B cell (primary cell): ENCODE results near the gene ITPRIP. TPM values are rescaled to one million over a fixed set of nuclear protein-coding genes. Genes with fewer than 3 reads are reported as not detected.

Experiments used
- ATAC-seq: fragments of 200-7000 bp; cut with Tn5 transposase; one replicate; pipeline ENCODE4 v1.10.0; 2021; ENCODE audit warnings: low read depth, mild to moderate bottlenecking, moderate number of reproducible peaks, moderate library complexity
- CTCF ChIA-PET: fragments of 350-600 bp; sonication (Branson Sonifier 250); formaldehyde crosslinking; loops from one replicate; lab custom pipeline; 2021; ENCODE audit warnings: antibody characterized with exemption, inconsistent platforms; lab: Charles Lee
- POLR2A ChIA-PET: fragments of 350-600 bp; sonication (Branson Sonifier 250); formaldehyde crosslinking; loops from one replicate; lab custom pipeline; 2021; ENCODE audit warnings: antibody characterized with exemption; lab: Charles Lee
- DNase-seq: peaks from one replicate; pipeline ENCODE4 v3.0.0; 2013
- H2AFZ ChIP-seq: 2 replicates; pipeline ENCODE4 v1.6.1; 2012; ENCODE audit warnings: mild to moderate bottlenecking, low read depth, low read length; ENCODE audit not compliant: insufficient read depth, poor library complexity, severe bottlenecking
- H3K27ac ChIP-seq, 2 donors: 1 replicate in 1 of 2; 2 replicates in 1 of 2; pipeline ENCODE4 v1.5.1; 2012 to 2013; ENCODE audit warnings: low read length in 2 of 2, mild to moderate bottlenecking in 2 of 2, moderate library complexity in 1 of 2
- H3K27me3 ChIP-seq, 4 experiments: fragments of 200-600 bp in 1 of 4; sonication (generic) in 1 of 4; replicated peaks in 1 of 4; 1 replicate in 2 of 4; 2 replicates in 2 of 4; pipeline versions ENCODE4 v1.6.1 to v1.7.0; 2013 to 2016; ENCODE audit warnings: low read length in 3 of 4, mild to moderate bottlenecking in 2 of 4, mixed read lengths in 1 of 4, moderate library complexity in 1 of 4; ENCODE audit not compliant: insufficient read depth in 4 of 4, control insufficient read depth in 3 of 4; ENCODE audit errors: control extremely low read depth in 1 of 4
- H3K36me3 ChIP-seq, 2 experiments: replicated peaks in 1 of 2; 1 replicate in 1 of 2; 2 replicates in 1 of 2; pipeline versions ENCODE4 v1.6.1 to v1.7.1; 2013; ENCODE audit warnings: low read length in 1 of 2; ENCODE audit not compliant: insufficient read depth in 2 of 2, control insufficient read depth in 1 of 2; ENCODE audit errors: control extremely low read depth in 1 of 2, extremely low read depth in 1 of 2
- H3K4me1 ChIP-seq, 2 donors: fragments of 200-600 bp in 1 of 2; sonication (generic) in 1 of 2; 1 replicate in 1 of 2; 2 replicates in 1 of 2; pipeline versions ENCODE4 v1.5.1 to v1.6.1; 2013 to 2017; ENCODE audit warnings: low read length in 2 of 2; ENCODE audit not compliant: control insufficient read depth in 2 of 2, insufficient read depth in 2 of 2
- H3K4me2 ChIP-seq: replicated peaks from 2 replicates; pipeline ENCODE3; 2012; ENCODE audit warnings: mild to moderate bottlenecking, low read depth, low read length; ENCODE audit not compliant: poor library complexity, severe bottlenecking
- H3K4me3 ChIP-seq, 5 experiments: fragments of 200-600 bp in 1 of 5; sonication (generic) in 1 of 5; 1 replicate in 3 of 5; 2 replicates in 2 of 5; pipeline versions ENCODE4 v1.5.1 to v1.7.0; 2011 to 2016; ENCODE audit warnings: low read length in 4 of 5, mild to moderate bottlenecking in 4 of 5, low read depth in 2 of 5, control low read depth in 1 of 5, moderate library complexity in 1 of 5; ENCODE audit not compliant: insufficient read depth in 1 of 5; ENCODE audit errors: control extremely low read depth in 1 of 5, extremely low read depth in 1 of 5
- H3K79me2 ChIP-seq: fragments of 200-600 bp; sonication (generic); one replicate; pipeline ENCODE4 v1.6.0; 2016; ENCODE audit warnings: low read length; ENCODE audit not compliant: control insufficient read depth, insufficient read depth
- H3K9ac ChIP-seq: fragments of 200-600 bp; sonication (generic); 2 replicates; pipeline ENCODE4 v1.6.1; 2017; ENCODE audit warnings: mild to moderate bottlenecking, low read length, moderate library complexity
- H3K9me3 ChIP-seq, 3 donors: one replicate each; pipeline versions ENCODE4 v1.6.1 to v1.7.1; 2013; ENCODE audit warnings: low read length in 2 of 3; ENCODE audit not compliant: control insufficient read depth in 2 of 3, insufficient read depth in 1 of 3; ENCODE audit errors: control extremely low read depth in 1 of 3
- H4K20me1 ChIP-seq: 2 replicates; pipeline ENCODE4 v1.6.0; 2012; ENCODE audit warnings: mild to moderate bottlenecking, low read length; ENCODE audit not compliant: insufficient read depth, control insufficient read depth, poor library complexity, severe bottlenecking
- H3K27ac Mint-ChIP-seq: one replicate; pipeline ENCODE4 v1.8.0; 2021; ENCODE audit warnings: mixed read lengths
- H3K27me3 Mint-ChIP-seq: one replicate; pipeline ENCODE4 v1.8.0; 2021; ENCODE audit warnings: mixed read lengths
- H3K4me1 Mint-ChIP-seq: one replicate; pipeline ENCODE4 v1.8.0; 2021; ENCODE audit warnings: mixed read lengths
- H3K4me3 Mint-ChIP-seq: one replicate; pipeline ENCODE4 v1.8.0; 2021; ENCODE audit warnings: mixed read lengths
- H3K9me3 Mint-ChIP-seq: one replicate; pipeline ENCODE4 v1.8.0; 2022; ENCODE audit warnings: mixed read lengths; ENCODE audit not compliant: insufficient read depth
- EZH2 ChIP-seq: IDR thresholded peaks from 2 replicates; pipeline ENCODE4 v1.6.1; 2012; ENCODE audit warnings: borderline replicate concordance, low read depth, mild to moderate bottlenecking, moderate library complexity, low read length; ENCODE audit not compliant: insufficient read depth, poor library complexity, severe bottlenecking
- WGBS: methylation state at CpG from one replicate; pipeline ENCODE4 v1.1.5; 2013; ENCODE audit warnings: missing lambda C conversion rate; ENCODE audit not compliant: insufficient coverage; 5-methylcytosine and 5-hydroxymethylcytosine counted together
- intact Hi-C: fragments of 100-400 bp; cut with micrococcal nuclease; formaldehyde crosslinking; loops from one replicate; pipeline ENCODE4 v1.10.0; 2022
- polyA plus RNA-seq: library from polyadenylated mRNA; depleted of rRNA; stranded (reverse); fragments of >200 nt; gene quantifications from 2 replicates; pipeline ENCODE4 v1.2.3, GENCODE V29; 2012
- total RNA-seq, 2 donors: library from RNA; stranded (reverse); fragments of 120-200 nt in 1 of 2; gene quantifications; 1 replicate in 1 of 2; 2 replicates in 1 of 2; pipeline versions ENCODE4 v1.2.3 to v1.2.4, GENCODE V29; 2013 to 2022
- TF ChIP-seq, protein P1 (sequence below): fragments of 200-600 bp; IDR thresholded peaks from one replicate; pipeline ENCODE4 v1.8.0; 2022; ENCODE audit warnings: antibody characterized with exemption, mild to moderate bottlenecking

The ITPRIP gene
- total and polyA plus RNA-seq, 2 donors (not counting 1 experiment from before 2014, with no cell fraction given): 22.5 to 28.5 TPM

DNA sequence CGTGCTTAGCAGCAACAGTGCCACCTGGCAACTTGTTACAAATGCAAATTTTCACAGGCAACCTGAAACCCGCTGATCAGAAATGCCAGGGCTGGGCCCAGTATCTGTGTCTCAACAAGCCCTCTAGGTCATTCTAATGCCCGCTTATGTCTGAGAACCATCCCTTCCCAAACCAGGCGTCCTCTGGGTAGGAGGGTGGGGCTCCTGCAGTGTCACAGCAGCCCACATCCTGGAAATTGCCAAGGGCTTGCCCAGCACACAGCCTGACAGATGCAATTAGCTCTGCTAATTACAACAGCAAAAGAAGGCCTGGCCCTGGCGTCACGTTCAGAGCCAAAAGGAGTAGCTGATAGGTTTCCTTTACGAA is 15.9 kb downstream of the ITPRIP start:
- H3K9me3 ChIP-seq: peaks cover 0 to 4% (median 0%) of the 10 kb centered on the region in 3 donors
- peak overlapping the region; percentile 46 to 67 for H3K27ac ChIP-seq
- peaks cover 100% of the 10 kb centered on the region for H4K20me1 ChIP-seq
- peaks cover 94 to 98% of the 10 kb centered on the region in 2 donors for H3K4me1 ChIP-seq
- peak overlapping the region; percentile 21 for H3K9ac ChIP-seq
- WGBS: 46% methylated on average over 5 of the region's 7 CpGs
- no peaks in the 10 kb centered on the region for H3K9me3 Mint-ChIP-seq
- ATAC-seq: peak; percentile 48
- ChIA-PET CTCF (interaction anchor here (0.9 to 23.3 kb wide), 5 partner anchors 12 to 31 kb away, joined by 3 to 594 read pairs (median 10); partner anchors contain the start of genes CFAP58 and ITPRIP), POLR2A (interaction anchor here (2.1 kb wide), 1 partner anchor 15 kb away, joined by 6 read pairs; no protein-coding TSS in a partner anchor)
- intact Hi-C loops: no loop called here
- peak overlapping the region; percentile 80 for H3K27ac Mint-ChIP-seq
- peak overlapping the region in 1 of 5 experiments; percentile 30 for H3K4me3 ChIP-seq
- TF ChIP-seq, protein P1, sequence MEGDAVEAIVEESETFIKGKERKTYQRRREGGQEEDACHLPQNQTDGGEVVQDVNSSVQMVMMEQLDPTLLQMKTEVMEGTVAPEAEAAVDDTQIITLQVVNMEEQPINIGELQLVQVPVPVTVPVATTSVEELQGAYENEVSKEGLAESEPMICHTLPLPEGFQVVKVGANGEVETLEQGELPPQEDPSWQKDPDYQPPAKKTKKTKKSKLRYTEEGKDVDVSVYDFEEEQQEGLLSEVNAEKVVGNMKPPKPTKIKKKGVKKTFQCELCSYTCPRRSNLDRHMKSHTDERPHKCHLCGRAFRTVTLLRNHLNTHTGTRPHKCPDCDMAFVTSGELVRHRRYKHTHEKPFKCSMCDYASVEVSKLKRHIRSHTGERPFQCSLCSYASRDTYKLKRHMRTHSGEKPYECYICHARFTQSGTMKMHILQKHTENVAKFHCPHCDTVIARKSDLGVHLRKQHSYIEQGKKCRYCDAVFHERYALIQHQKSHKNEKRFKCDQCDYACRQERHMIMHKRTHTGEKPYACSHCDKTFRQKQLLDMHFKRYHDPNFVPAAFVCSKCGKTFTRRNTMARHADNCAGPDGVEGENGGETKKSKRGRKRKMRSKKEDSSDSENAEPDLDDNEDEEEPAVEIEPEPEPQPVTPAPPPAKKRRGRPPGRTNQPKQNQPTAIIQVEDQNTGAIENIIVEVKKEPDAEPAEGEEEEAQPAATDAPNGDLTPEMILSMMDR: no peak
- TF ChIP-seq EZH2: no peak
- peak overlapping the region; percentile 58 for H3K4me3 Mint-ChIP-seq
- H2AFZ ChIP-seq: no peak overlapping the region
- H3K27me3 ChIP-seq: no peaks in the 10 kb centered on the region
- H3K4me2 ChIP-seq: peak overlapping the region; percentile 72
- H3K79me2 ChIP-seq: peaks cover 100% of the 10 kb centered on the region
- H3K4me1 Mint-ChIP-seq: peaks cover 93% of the 10 kb centered on the region
- H3K36me3 ChIP-seq: peaks cover 0 to 17% of the 10 kb centered on the region in 2 experiments
- H3K27me3 Mint-ChIP-seq: no peaks in the 10 kb centered on the region
- DNase-seq: peak; percentile 41

DNA sequence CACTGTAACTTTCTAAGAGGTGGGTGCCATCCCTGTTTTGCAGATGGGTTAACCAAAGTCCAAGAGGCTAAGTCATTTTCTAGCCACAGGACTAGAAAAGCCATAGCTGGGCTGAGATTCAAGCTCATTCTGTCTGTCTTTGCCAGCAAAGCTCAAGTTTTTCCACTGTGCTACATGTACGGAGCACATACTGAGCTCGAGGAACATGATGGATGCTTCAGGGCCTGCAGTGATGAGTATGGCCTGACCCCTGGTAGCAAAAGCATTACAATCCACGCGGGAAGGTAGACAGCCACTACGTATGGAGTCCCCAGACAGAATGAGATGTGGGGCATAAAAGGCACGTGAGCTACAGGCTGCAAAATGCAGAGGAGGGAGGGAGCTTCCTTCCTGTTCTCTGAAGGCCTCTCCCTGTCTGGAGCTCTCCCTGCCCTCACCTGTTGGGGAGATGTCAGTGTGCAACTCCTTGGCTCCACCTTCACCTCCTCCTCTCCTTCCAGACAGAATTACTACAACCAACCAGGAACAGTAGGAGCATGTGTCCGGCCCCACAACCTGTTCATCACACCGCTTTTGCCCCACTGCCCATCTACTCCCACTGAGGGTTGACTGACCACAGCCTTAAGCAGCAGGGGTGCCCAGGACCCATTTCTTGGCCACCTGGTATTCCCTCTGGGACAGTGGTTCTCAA is 16.4 kb downstream of the ITPRIP start:
- Histone ChIP-seq H3K9ac (peak overlapping the region; percentile 21), H2AFZ (no peak overlapping the region), H3K4me1 (peaks cover 91 to 97% of the 10 kb centered on the region in 2 donors), H3K4me2 (peak overlapping the region; percentile 72), H4K20me1 (peaks cover 100% of the 10 kb centered on the region), H3K4me3 (peak overlapping the region in 1 of 5 experiments; percentile 13), H3K27ac (peak overlapping the region in 1 of 2 donors; percentile 67), H3K36me3 (peaks cover 0 to 14% of the 10 kb centered on the region in 2 experiments), H3K79me2 (peaks cover 100% of the 10 kb centered on the region), H3K9me3 (peaks cover 0 to 4% (median 0%) of the 10 kb centered on the region in 3 donors), H3K27me3 (no peaks in the 10 kb centered on the region)
- intact Hi-C loops: no loop called here
- CTCF ChIA-PET: interaction anchor here (0.9 to 23.3 kb wide), 7 partner anchors 11 to 30 kb away, joined by 3 to 594 read pairs (median 9); partner anchors contain the start of genes CFAP58 and ITPRIP
- peak overlapping the region; percentile 58 for H3K4me3 Mint-ChIP-seq
- H3K27me3 Mint-ChIP-seq: no peaks in the 10 kb centered on the region
- peak overlapping the region; percentile 80 for H3K27ac Mint-ChIP-seq
- no peaks in the 10 kb centered on the region for H3K9me3 Mint-ChIP-seq
- ATAC-seq (no peak), DNase-seq (no peak)
- peaks cover 93% of the 10 kb centered on the region for H3K4me1 Mint-ChIP-seq
- 51% methylated on average over 7 of the region's 8 CpGs for WGBS
- POLR2A ChIA-PET: interaction anchor here (2.1 kb wide), 1 partner anchor 16 kb away, joined by 6 read pairs; no protein-coding TSS in a partner anchor
- no peak for TF ChIP-seq EZH2
- TF ChIP-seq, protein P1: no peak
